HL-60 (cell line): ENCODE measurements around the gene AHI1.

Experiments used
- GABPA ChIP-seq: IDR thresholded peaks from 2 replicates; pipeline ENCODE4 v1.6.1; 2012; ENCODE audit warnings: low read depth
- POLR2AphosphoS5 ChIP-seq: IDR thresholded peaks from 2 replicates; pipeline ENCODE4 v1.6.1; 2012; ENCODE audit warnings: low read depth
- TF ChIP-seq, protein P1 (sequence below): IDR thresholded peaks from one replicate; pipeline ENCODE4 v1.5.1; 2011; ENCODE audit warnings: low read length, control low read depth, inconsistent platforms; ENCODE audit not compliant: insufficient read depth
- TF ChIP-seq, protein P2 (sequence below): IDR thresholded peaks from 2 replicates; pipeline ENCODE4 v1.6.1; 2012; ENCODE audit warnings: low read depth; ENCODE audit not compliant: insufficient replicate concordance

DNA sequence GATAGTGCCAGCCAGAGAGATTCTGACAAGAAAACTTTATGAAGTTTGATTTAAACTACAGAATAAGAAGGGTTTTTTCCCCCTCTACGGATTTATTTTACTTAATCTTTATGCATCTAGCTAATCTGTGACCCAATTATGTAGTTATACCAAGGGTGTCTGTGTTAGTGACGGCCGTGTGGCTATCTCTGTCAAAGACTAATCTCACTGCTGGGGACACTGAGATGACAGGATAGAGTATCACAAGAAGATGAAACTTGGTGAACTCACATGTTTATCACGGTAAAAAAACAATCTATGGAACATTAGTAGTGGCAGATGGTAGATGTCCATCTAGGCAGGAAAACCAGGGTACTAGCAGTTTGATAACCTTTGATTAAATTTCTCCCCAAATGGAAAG lies 149.7 kb downstream of the AHI1 start:
- TF ChIP-seq, protein P1, sequence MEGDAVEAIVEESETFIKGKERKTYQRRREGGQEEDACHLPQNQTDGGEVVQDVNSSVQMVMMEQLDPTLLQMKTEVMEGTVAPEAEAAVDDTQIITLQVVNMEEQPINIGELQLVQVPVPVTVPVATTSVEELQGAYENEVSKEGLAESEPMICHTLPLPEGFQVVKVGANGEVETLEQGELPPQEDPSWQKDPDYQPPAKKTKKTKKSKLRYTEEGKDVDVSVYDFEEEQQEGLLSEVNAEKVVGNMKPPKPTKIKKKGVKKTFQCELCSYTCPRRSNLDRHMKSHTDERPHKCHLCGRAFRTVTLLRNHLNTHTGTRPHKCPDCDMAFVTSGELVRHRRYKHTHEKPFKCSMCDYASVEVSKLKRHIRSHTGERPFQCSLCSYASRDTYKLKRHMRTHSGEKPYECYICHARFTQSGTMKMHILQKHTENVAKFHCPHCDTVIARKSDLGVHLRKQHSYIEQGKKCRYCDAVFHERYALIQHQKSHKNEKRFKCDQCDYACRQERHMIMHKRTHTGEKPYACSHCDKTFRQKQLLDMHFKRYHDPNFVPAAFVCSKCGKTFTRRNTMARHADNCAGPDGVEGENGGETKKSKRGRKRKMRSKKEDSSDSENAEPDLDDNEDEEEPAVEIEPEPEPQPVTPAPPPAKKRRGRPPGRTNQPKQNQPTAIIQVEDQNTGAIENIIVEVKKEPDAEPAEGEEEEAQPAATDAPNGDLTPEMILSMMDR: no peak
- TF ChIP-seq GABPA (no peak), POLR2AphosphoS5 (no peak)
- TF ChIP-seq, protein P2, sequence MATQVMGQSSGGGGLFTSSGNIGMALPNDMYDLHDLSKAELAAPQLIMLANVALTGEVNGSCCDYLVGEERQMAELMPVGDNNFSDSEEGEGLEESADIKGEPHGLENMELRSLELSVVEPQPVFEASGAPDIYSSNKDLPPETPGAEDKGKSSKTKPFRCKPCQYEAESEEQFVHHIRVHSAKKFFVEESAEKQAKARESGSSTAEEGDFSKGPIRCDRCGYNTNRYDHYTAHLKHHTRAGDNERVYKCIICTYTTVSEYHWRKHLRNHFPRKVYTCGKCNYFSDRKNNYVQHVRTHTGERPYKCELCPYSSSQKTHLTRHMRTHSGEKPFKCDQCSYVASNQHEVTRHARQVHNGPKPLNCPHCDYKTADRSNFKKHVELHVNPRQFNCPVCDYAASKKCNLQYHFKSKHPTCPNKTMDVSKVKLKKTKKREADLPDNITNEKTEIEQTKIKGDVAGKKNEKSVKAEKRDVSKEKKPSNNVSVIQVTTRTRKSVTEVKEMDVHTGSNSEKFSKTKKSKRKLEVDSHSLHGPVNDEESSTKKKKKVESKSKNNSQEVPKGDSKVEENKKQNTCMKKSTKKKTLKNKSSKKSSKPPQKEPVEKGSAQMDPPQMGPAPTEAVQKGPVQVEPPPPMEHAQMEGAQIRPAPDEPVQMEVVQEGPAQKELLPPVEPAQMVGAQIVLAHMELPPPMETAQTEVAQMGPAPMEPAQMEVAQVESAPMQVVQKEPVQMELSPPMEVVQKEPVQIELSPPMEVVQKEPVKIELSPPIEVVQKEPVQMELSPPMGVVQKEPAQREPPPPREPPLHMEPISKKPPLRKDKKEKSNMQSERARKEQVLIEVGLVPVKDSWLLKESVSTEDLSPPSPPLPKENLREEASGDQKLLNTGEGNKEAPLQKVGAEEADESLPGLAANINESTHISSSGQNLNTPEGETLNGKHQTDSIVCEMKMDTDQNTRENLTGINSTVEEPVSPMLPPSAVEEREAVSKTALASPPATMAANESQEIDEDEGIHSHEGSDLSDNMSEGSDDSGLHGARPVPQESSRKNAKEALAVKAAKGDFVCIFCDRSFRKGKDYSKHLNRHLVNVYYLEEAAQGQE: no peak
